ENCODE measurements around the gene ZACN.

Gene ZACN

GRCh38 chr17:76104896-76105231 lies 25.9 kb downstream of the ZACN start:
- in situ Hi-C loops (cut with HindIII; ENCODE audit: low pct_unique_long_range_greater_than_20kb, low sequenced_read_pairs) = no loop called here
- DNase-seq (ENCODE audit: low read depth in 1 of 2, low spot score in 1 of 2) = no peak
- no peak for TF ChIP-seq JUND (IDR thresholded peaks at IDR 0.05; ENCODE audit: low read depth)

GRCh38 chr17:76106703-76107102 lies 27.7 kb downstream of the ZACN start:
- in situ Hi-C loops (cut with HindIII; ENCODE audit: low pct_unique_long_range_greater_than_20kb, low sequenced_read_pairs) = no loop called here
- no peak for DNase-seq (ENCODE audit: low read depth in 1 of 2, low spot score in 1 of 2)
- no peak for TF ChIP-seq JUND (IDR thresholded peaks at IDR 0.05; ENCODE audit: low read depth)

GRCh38 chr17:76107509-76107908 lies 28.5 kb downstream of the ZACN start:
- peak in 1 of 2 experiments; percentile 57 for DNase-seq (ENCODE audit: low read depth in 1 of 2, low spot score in 1 of 2)
- in situ Hi-C loops (cut with HindIII; ENCODE audit: low pct_unique_long_range_greater_than_20kb, low sequenced_read_pairs) = no loop called here
- TF ChIP-seq JUND (IDR thresholded peaks at IDR 0.05; ENCODE audit: low read depth) = no peak

GRCh38 chr17:76111956-76112355 lies 33.0 kb downstream of the ZACN start:
- in situ Hi-C loops (cut with HindIII; ENCODE audit: low pct_unique_long_range_greater_than_20kb, low sequenced_read_pairs) = no loop called here
- TF ChIP-seq JUND (IDR thresholded peaks at IDR 0.05; ENCODE audit: low read depth) = no peak
- DNase-seq (ENCODE audit: low read depth in 1 of 2, low spot score in 1 of 2) = no peak

- in situ Hi-C loops (cut with HindIII; ENCODE audit: low pct_unique_long_range_greater_than_20kb, low sequenced_read_pairs) = no loop called here
Observed at GRCh38 chr17:76115138-76115754, 36.3 kb downstream of the ZACN start.

GRCh38 chr17:76119409-76120371 lies 40.7 kb downstream of the ZACN start:
- TF ChIP-seq JUND (IDR thresholded peaks at IDR 0.05; ENCODE audit: low read depth) = no peak
- no peak for DNase-seq (ENCODE audit: low read depth in 1 of 2, low spot score in 1 of 2)
- in situ Hi-C loops (cut with HindIII; ENCODE audit: low pct_unique_long_range_greater_than_20kb, low sequenced_read_pairs) = no loop called here

More at GRCh38 chr17:76115138-76115754, 36.3 kb downstream of the ZACN start:
- no peak for DNase-seq (ENCODE audit: low read depth in 1 of 2, low spot score in 1 of 2)
- TF ChIP-seq JUND (IDR thresholded peaks at IDR 0.05; ENCODE audit: low read depth) = no peak

GRCh38 chr17:76120658-76121008 lies 41.7 kb downstream of the ZACN start:
- DNase-seq (ENCODE audit: low read depth in 1 of 2, low spot score in 1 of 2) = no peak
- in situ Hi-C loops (cut with HindIII; ENCODE audit: low pct_unique_long_range_greater_than_20kb, low sequenced_read_pairs) = no loop called here
- TF ChIP-seq JUND (IDR thresholded peaks at IDR 0.05; ENCODE audit: low read depth) = no peak

GRCh38 chr17:76121932-76122430 lies 43.0 kb downstream of the ZACN start:
- TF ChIP-seq JUND (IDR thresholded peaks at IDR 0.05; ENCODE audit: low read depth) = no peak
- DNase-seq (ENCODE audit: low read depth in 1 of 2, low spot score in 1 of 2) = no peak
- in situ Hi-C loops (cut with HindIII; ENCODE audit: low pct_unique_long_range_greater_than_20kb, low sequenced_read_pairs) = no loop called here

GRCh38 chr17:76122431-76123190 lies 43.6 kb downstream of the ZACN start:
- TF ChIP-seq JUND (IDR thresholded peaks at IDR 0.05; ENCODE audit: low read depth) = no peak
- DNase-seq (ENCODE audit: low read depth in 1 of 2, low spot score in 1 of 2) = no peak
- in situ Hi-C loops (cut with HindIII; ENCODE audit: low pct_unique_long_range_greater_than_20kb, low sequenced_read_pairs) = no loop called here

GRCh38 chr17:76123191-76123499 lies 44.2 kb downstream of the ZACN start:
- no peak for TF ChIP-seq JUND (IDR thresholded peaks at IDR 0.05; ENCODE audit: low read depth)
- in situ Hi-C loops (cut with HindIII; ENCODE audit: low pct_unique_long_range_greater_than_20kb, low sequenced_read_pairs) = no loop called here
- no peak for DNase-seq (ENCODE audit: low read depth in 1 of 2, low spot score in 1 of 2)

- TF ChIP-seq JUND (IDR thresholded peaks at IDR 0.05; ENCODE audit: low read depth) = no peak
- in situ Hi-C loops (cut with HindIII; ENCODE audit: low pct_unique_long_range_greater_than_20kb, low sequenced_read_pairs) = no loop called here
- DNase-seq (ENCODE audit: low read depth in 1 of 2, low spot score in 1 of 2) = peak in 1 of 2 experiments; percentile 70
Observed at GRCh38 chr17:76123749-76124581, 45.0 kb downstream of the ZACN start.
